HCEC 1CT (cell line): ENCODE measurements around the gene RPS3.
A peak's percentile ranks its signal among the peaks of the same experiment; 100 is the strongest.
"Not testable (repeated sequence)": the region's sequence is repeated elsewhere in the genome, so short reads cannot be mapped to it uniquely, and the experiment has no call there.

Experiments used
- DNase-seq: peaks from one replicate; pipeline ENCODE4 v3.0.0-alpha.2; 2017

The RPS3 gene

GRCh38 chr11:75399344-75400145 is at the start of gene RPS3:
TSS of gene RPS3 (plus strand) at chr11:75399518. CDS start at chr11:75399548, 30 bp downstream.
- peak; percentile 91 for DNase-seq

GRCh38 chr11:75349521-75350116 is 49.7 kb upstream of the RPS3 start:
- DNase-seq: no peak

GRCh38 chr11:75350122-75350742 is 49.1 kb upstream of the RPS3 start:
- DNase-seq: no peak

- DNase-seq: peak; percentile 12
Observed at GRCh38 chr11:75350743-75351540, 48.4 kb upstream of the RPS3 start.

- DNase-seq: peak; percentile 37
Observed at GRCh38 chr11:75351541-75351790, 47.9 kb upstream of the RPS3 start, which contains the start of gene ARRB1. TSS of gene ARRB1 (minus strand) at chr11:75351661. CDS start at chr11:75351607, 54 bp downstream.

- peak; percentile 22 for DNase-seq
Observed at GRCh38 chr11:75351791-75352587, 47.3 kb upstream of the RPS3 start.

- no peak for DNase-seq
Observed at GRCh38 chr11:75352588-75353206, 46.6 kb upstream of the RPS3 start.

- no peak for DNase-seq
Observed at GRCh38 chr11:75355051-75355450, 44.3 kb upstream of the RPS3 start.

GRCh38 chr11:75356613-75357012 is 42.7 kb upstream of the RPS3 start:
- DNase-seq: no peak

GRCh38 chr11:75362285-75362684 is 37.0 kb upstream of the RPS3 start:
- not testable (repeated sequence) for DNase-seq

GRCh38 chr11:75365711-75366181 is 33.6 kb upstream of the RPS3 start:
- DNase-seq: peak; percentile 86

- not testable (repeated sequence) for DNase-seq
Observed at GRCh38 chr11:75366826-75367225, 32.5 kb upstream of the RPS3 start.

- DNase-seq: no peak
Observed at GRCh38 chr11:75369560-75370255, 29.6 kb upstream of the RPS3 start.

GRCh38 chr11:75371949-75372876 is 27.1 kb upstream of the RPS3 start:
- peak; percentile 37 for DNase-seq

GRCh38 chr11:75373201-75373600 is 26.1 kb upstream of the RPS3 start:
- DNase-seq: no peak

- DNase-seq: no peak
Observed at GRCh38 chr11:75374646-75375045, 24.7 kb upstream of the RPS3 start.

- no peak for DNase-seq
Observed at GRCh38 chr11:75375626-75376025, 23.7 kb upstream of the RPS3 start.

GRCh38 chr11:75376175-75376574 is 23.1 kb upstream of the RPS3 start:
- DNase-seq: no peak

- not testable (repeated sequence) for DNase-seq
Observed at GRCh38 chr11:75378776-75379175, 20.5 kb upstream of the RPS3 start.

GRCh38 chr11:75380245-75380644 is 19.1 kb upstream of the RPS3 start:
- DNase-seq: no peak
